H1 (cell line): ENCODE data around the gene GPHA2. TPM values are rescaled to one million over a fixed set of nuclear protein-coding genes. Genes with fewer than 3 reads are reported as not detected.

Experiments
- CTCF ChIA-PET: fragments of 300-600 bp; sonication (Branson Sonifier 250); formaldehyde crosslinking; loops from one replicate; lab custom pipeline; 2021; ENCODE audit not compliant: partially characterized antibody; lab: Charles Lee
- POLR2A ChIA-PET: fragments of 300-600 bp; sonication (Branson Sonifier 250); formaldehyde crosslinking; loops from one replicate; lab custom pipeline; 2021; ENCODE audit warnings: inconsistent platforms; ENCODE audit not compliant: partially characterized antibody; lab: Charles Lee
- DNase-seq, 2 experiments: peaks; one replicate each; pipeline versions ENCODE4 v3.0.0 to v3.0.0-alpha.2; 2010 to 2022; ENCODE audit warnings: low spot score in 2 of 2, low read depth in 1 of 2, mixed read lengths in 1 of 2
- FAIRE-seq: peaks from 2 replicates; lab custom pipeline; 2011; peaks lifted over from hg19 to GRCh38; lab: Jason Lieb, UNC
- H2AFZ ChIP-seq: 2 replicates; pipeline ENCODE4 v1.8.1; 2012; ENCODE audit warnings: low read length, inconsistent platforms
- H2AK5ac ChIP-seq: 2 replicates; pipeline ENCODE4 v1.6.1; 2013; ENCODE audit warnings: low read depth, low read length
- H2BK120ac ChIP-seq: replicated peaks from 2 replicates; pipeline ENCODE3; 2013; ENCODE audit warnings: low read depth, low read length, inconsistent platforms
- H2BK12ac ChIP-seq: 2 replicates; pipeline ENCODE4 v1.6.1; 2013; ENCODE audit warnings: low read depth, low read length
- H2BK15ac ChIP-seq: 2 replicates; pipeline ENCODE4 v1.6.1; 2013; ENCODE audit warnings: low read length
- H2BK20ac ChIP-seq: 2 replicates; pipeline ENCODE4 v1.6.1; 2013; ENCODE audit warnings: low read length
- H2BK5ac ChIP-seq: 2 replicates; pipeline ENCODE4 v1.6.1; 2013; ENCODE audit warnings: low read depth, low read length
- H3K14ac ChIP-seq: 2 replicates; pipeline ENCODE4 v1.6.1; 2013; ENCODE audit warnings: inconsistent platforms; ENCODE audit not compliant: insufficient read length
- H3K18ac ChIP-seq: 2 replicates; pipeline ENCODE4 v1.6.1; 2013; ENCODE audit warnings: low read length; ENCODE audit errors: extremely low read depth
- H3K23ac ChIP-seq: 2 replicates; pipeline ENCODE4 v1.6.1; 2013; ENCODE audit warnings: inconsistent platforms; ENCODE audit not compliant: insufficient read length
- H3K23me2 ChIP-seq: 2 replicates; pipeline ENCODE4 v1.6.1; 2013; ENCODE audit warnings: low read depth, low read length
- H3K27ac ChIP-seq: 2 replicates; pipeline ENCODE4 v1.6.1; 2011; ENCODE audit warnings: low read depth, low read length, inconsistent platforms
- H3K27me3 ChIP-seq, 4 experiments: replicated peaks in 1 of 4; 1 replicate in 1 of 4; 2 replicates in 3 of 4; pipeline versions ENCODE4 v1.6.1 to v1.8.1; 2011 to 2013; ENCODE audit warnings: low read length in 3 of 4, mild to moderate bottlenecking in 3 of 4, inconsistent platforms in 2 of 4, mixed read lengths in 2 of 4, moderate library complexity in 1 of 4; ENCODE audit not compliant: control insufficient read depth in 3 of 4, insufficient read depth in 3 of 4; ENCODE audit errors: extremely low read depth in 1 of 4
- H3K36me3 ChIP-seq, 4 experiments: 2 replicates each; pipeline versions ENCODE4 v1.6.1 to v1.8.1; 2011 to 2013; ENCODE audit warnings: mild to moderate bottlenecking in 4 of 4, low read length in 3 of 4, moderate library complexity in 2 of 4, control low read depth in 1 of 4, inconsistent platforms in 1 of 4; ENCODE audit not compliant: insufficient read depth in 4 of 4, control insufficient read depth in 2 of 4
- H3K4ac ChIP-seq: replicated peaks from 2 replicates; pipeline ENCODE3; 2013; ENCODE audit warnings: low read length, low read depth, mixed read lengths, inconsistent platforms; ENCODE audit not compliant: insufficient read length
- H3K4me1 ChIP-seq, 4 experiments: replicated peaks in 1 of 4; 1 replicate in 1 of 4; 2 replicates in 3 of 4; pipeline versions ENCODE4 v1.6.1 to v1.8.1; 2011 to 2013; ENCODE audit warnings: low read length in 3 of 4, inconsistent platforms in 2 of 4, mixed read lengths in 1 of 4; ENCODE audit not compliant: insufficient read depth in 4 of 4, control insufficient read depth in 3 of 4
- H3K4me2 ChIP-seq, 2 experiments: 2 replicates each; pipeline versions ENCODE4 v1.6.1 to v1.8.1; 2011 to 2013; ENCODE audit warnings: low read depth in 2 of 2, low read length in 2 of 2, control low read depth in 1 of 2, inconsistent platforms in 1 of 2, mild to moderate bottlenecking in 1 of 2; ENCODE audit not compliant: insufficient read depth in 1 of 2
- H3K4me3 ChIP-seq, 4 experiments: fragments of 200-600, 300-600 bp in 1 of 4; sonication (generic), shearing (Covaris generic), sonication (Bioruptor Twin) in 1 of 4; 2 replicates each; pipeline versions ENCODE4 v1.5.1 to v1.8.1; 2011 to 2016; ENCODE audit warnings: low read length in 4 of 4, low read depth in 3 of 4, control low read depth in 2 of 4, inconsistent platforms in 2 of 4, mild to moderate bottlenecking in 2 of 4, mixed read lengths in 1 of 4, moderate library complexity in 1 of 4; ENCODE audit not compliant: insufficient read depth in 2 of 4; ENCODE audit errors: extremely low read depth in 1 of 4
- H3K56ac ChIP-seq: replicated peaks from 2 replicates; pipeline ENCODE3; 2013; ENCODE audit warnings: low read depth, mild to moderate bottlenecking, mixed read lengths, low read length, inconsistent platforms; ENCODE audit not compliant: insufficient read length
- H3K79me1 ChIP-seq: 2 replicates; pipeline ENCODE4 v1.6.1; 2013; ENCODE audit warnings: low read depth, low read length, control low read depth
- H3K79me2 ChIP-seq, 2 experiments: 2 replicates each; pipeline versions ENCODE4 v1.6.1 to v1.8.1; 2012 to 2013; ENCODE audit warnings: low read length in 2 of 2, mild to moderate bottlenecking in 2 of 2, inconsistent platforms in 1 of 2; ENCODE audit not compliant: insufficient read depth in 2 of 2, control insufficient read depth in 1 of 2
- H3K9ac ChIP-seq, 4 experiments: replicated peaks in 1 of 4; 1 replicate in 1 of 4; 2 replicates in 3 of 4; pipeline versions ENCODE4 v1.6.1 to v1.8.1; 2011 to 2013; ENCODE audit warnings: low read depth in 3 of 4, low read length in 3 of 4, control low read depth in 2 of 4, mild to moderate bottlenecking in 2 of 4, moderate library complexity in 2 of 4, inconsistent platforms in 1 of 4; ENCODE audit errors: extremely low read depth in 1 of 4
- H3K9me3 ChIP-seq, 2 experiments: 2 replicates each; pipeline versions ENCODE4 v1.6.1 to v1.8.1; 2012 to 2013; ENCODE audit warnings: mild to moderate bottlenecking in 2 of 2, moderate library complexity in 2 of 2, control low read depth in 1 of 2, inconsistent platforms in 1 of 2, low read depth in 1 of 2, low read length in 1 of 2, mixed read lengths in 1 of 2; ENCODE audit not compliant: insufficient read depth in 2 of 2
- H4K20me1 ChIP-seq, 2 experiments: replicated peaks in 1 of 2; 2 replicates each; pipeline versions ENCODE3 to v1.8.1; 2011 to 2013; ENCODE audit warnings: inconsistent platforms in 2 of 2, low read length in 2 of 2, mild to moderate bottlenecking in 1 of 2; ENCODE audit not compliant: insufficient read depth in 2 of 2, control insufficient read depth in 1 of 2
- H4K5ac ChIP-seq: 2 replicates; pipeline ENCODE4 v1.6.1; 2013; ENCODE audit warnings: low read length, low read depth, mixed read lengths, inconsistent platforms; ENCODE audit not compliant: insufficient read length
- H4K8ac ChIP-seq: 2 replicates; pipeline ENCODE4 v1.8.0; 2013; ENCODE audit warnings: mild to moderate bottlenecking, moderate library complexity, low read length, inconsistent platforms; ENCODE audit not compliant: insufficient read depth; ENCODE audit errors: extremely low read depth
- H4K91ac ChIP-seq: replicated peaks from 2 replicates; pipeline ENCODE3; 2013; ENCODE audit warnings: low read length, mixed read lengths, inconsistent platforms; ENCODE audit not compliant: insufficient read length
- ATF2 ChIP-seq: IDR thresholded peaks from 2 replicates; pipeline ENCODE4 v1.6.1; 2012; ENCODE audit warnings: low read length, inconsistent platforms
- BACH1 ChIP-seq: IDR thresholded peaks from 2 replicates; pipeline ENCODE4 v1.6.1; 2012; ENCODE audit warnings: low read length, improper control_type of control experiment
- CREB1 ChIP-seq: IDR thresholded peaks from 2 replicates; pipeline ENCODE4 v1.6.1; 2012; ENCODE audit warnings: inconsistent platforms
- CTBP2 ChIP-seq: IDR thresholded peaks from 2 replicates; pipeline ENCODE4 v1.7.0; 2011; ENCODE audit warnings: borderline replicate concordance, mild to moderate bottlenecking, moderate library complexity, mixed read lengths, low read length; ENCODE audit not compliant: insufficient read depth, insufficient read length
- MAFK ChIP-seq: IDR thresholded peaks from 2 replicates; pipeline ENCODE4 v1.6.1; 2012; ENCODE audit warnings: low read depth, mild to moderate bottlenecking, improper control_type of control experiment, low read length
- NRF1 ChIP-seq: IDR thresholded peaks from 2 replicates; pipeline ENCODE4 v1.6.1; 2011; ENCODE audit warnings: mild to moderate bottlenecking, low read depth, low read length, improper control_type of control experiment
- POLR2A ChIP-seq, 2 experiments: IDR thresholded peaks; 1 replicate in 1 of 2; 2 replicates in 1 of 2; pipeline ENCODE4 v1.6.1; 2011; ENCODE audit warnings: low read depth in 2 of 2, low read length in 2 of 2, mild to moderate bottlenecking in 2 of 2; ENCODE audit errors: control extremely low read depth in 1 of 2
- SIRT6 ChIP-seq: IDR thresholded peaks from one replicate; pipeline ENCODE4 v1.7.1; 2012; ENCODE audit warnings: low read length, inconsistent platforms
- TCF12 ChIP-seq: IDR thresholded peaks from 2 replicates; pipeline ENCODE4 v1.6.1; 2011; ENCODE audit warnings: low read depth, mild to moderate bottlenecking, low read length
- WGBS, 2 experiments: shearing (Covaris generic) in 1 of 2; methylation state at CpG; one replicate each; pipeline versions ENCODE4 v1.1.6 to v1.1.7; 2013 to 2015; ENCODE audit warnings: low lambda C conversion rate in 2 of 2, mixed read lengths in 2 of 2, inconsistent platforms in 1 of 2, low coverage in 1 of 2, missing lambda C conversion rate in 1 of 2; ENCODE audit not compliant: insufficient replicate concordance in 2 of 2, insufficient coverage in 1 of 2, insufficient read length in 1 of 2; ENCODE audit errors: extremely low coverage in 1 of 2, missing lambda C conversion rate in 1 of 2; 5-methylcytosine and 5-hydroxymethylcytosine counted together
- polyA plus RNA-seq, 7 experiments: library from polyadenylated mRNA; depleted of rRNA in 3 of 7; stranded (reverse) in 5 of 7; unstranded in 2 of 7; fragments of >200 nt in 5 of 7; fragments of 200-250 nt in 2 of 7; gene quantifications; 1 replicate in 5 of 7; 2 replicates in 1 of 7; 4 replicates in 1 of 7; pipeline versions ENCODE4 v1.2.1 to v1.2.3, GENCODE V29; 2011 to 2013; ENCODE audit warnings: missing spikeins in 2 of 7, mixed read lengths in 2 of 7
- total RNA-seq: library from RNA; stranded (reverse); fragmentation: NEBNext Ultra II Directional; extraction: Animal tissue kit (Norgen Biotek cat#: 25700); gene quantifications from 2 replicates; pipeline ENCODE4 v1.2.1, GENCODE V29; 2021

GPHA2 gene
- total and polyA plus RNA-seq, 2 of the 8 experiments (the other 6 are each of a cell fraction or from before 2014, with no cell fraction given): 0.97 to 4.4 TPM

GRCh38 chr11:64923944-64924909 lies 11.5 kb downstream of the GPHA2 start, which contains the start of gene PPP2R5B:
Gene PPP2R5B (plus strand): TSS chr11:64924689. CDS start chr11:64925735, 1,046 bp downstream.
- Histone ChIP-seq H3K36me3 (no peaks in the 10 kb centered on the region; a peak in 1 of 8 replicates), H2BK120ac (no peak within 1 kb of the TSS), H3K9me3 (no peaks in the 10 kb centered on the region), H3K79me1 (no peaks in the 10 kb centered on the region), H2BK5ac (peak within 1 kb of the TSS; percentile 92), H2AK5ac (no peak within 1 kb of the TSS), H4K8ac (peak within 1 kb of the TSS; percentile 82), H4K5ac (peak within 1 kb of the TSS; percentile 20), H3K56ac (peak within 1 kb of the TSS; percentile 46), H4K91ac (peak within 1 kb of the TSS; percentile 58), H2AFZ (peak within 1 kb of the TSS; percentile 98), H3K18ac (peak within 1 kb of the TSS; percentile 32), H4K20me1 (no peaks in the 10 kb centered on the region), H3K9ac (peak within 1 kb of the TSS in 3 of 4 experiments; percentile 21 to 39 (median 25); a peak in 4 of 7 replicates), H2BK12ac (peak within 1 kb of the TSS; percentile 75; the same call in 1 of the 2 replicates), H3K14ac (no peak within 1 kb of the TSS), H3K79me2 (no peaks in the 10 kb centered on the region), H3K27me3 (peaks cover 0 to 6% (median 4%) of the 10 kb centered on the region in 4 experiments; a peak in 4 of 7 replicates), H3K4me2 (peak within 1 kb of the TSS; percentile 71 to 84), H3K4me1 (peaks cover 0 to 7% (median 4%) of the 10 kb centered on the region in 4 experiments; a peak in 5 of 7 replicates), H3K4me3 (peak within 1 kb of the TSS; percentile 39 to 84 (median 55)), H2BK15ac (peak within 1 kb of the TSS; percentile 65; the same call in 1 of the 2 replicates), H3K23me2 (peaks cover 8% of the 10 kb centered on the region; the same call in 1 of the 2 replicates), H3K27ac (peak within 1 kb of the TSS; percentile 71), H2BK20ac (no peak within 1 kb of the TSS), H3K23ac (no peak within 1 kb of the TSS), H3K4ac (peak within 1 kb of the TSS; percentile 22)
- ChIA-PET POLR2A (interaction anchor here (0.8 to 2.0 kb wide), 11 partner anchors 8 to 188 kb away, joined by 3 to 11 read pairs (median 3); partner anchors contain the start of genes BATF2, EHD1, GPHA2 and MEN1), CTCF (interaction anchor here (0.6 to 2.4 kb wide), 6 partner anchors 10 to 77 kb away, joined by 3 to 7 read pairs (median 4); no protein-coding TSS in a partner anchor)
- FAIRE-seq (peak; percentile 98), DNase-seq (peak; percentile 69 to 87)
- WGBS, 2 experiments: 3% methylated on average over 36 of the region's 47 CpGs; no CpG with 5 or more reads in 1 of the 2 experiments
- TF ChIP-seq POLR2A (IDR thresholded peaks at IDR 0.05; ENCODE audit: control extremely low read depth in 1 of 2, low read depth in 2 of 2, low read length in 2 of 2): no peak
- peak; percentile 70; the same call in 1 of the 2 replicates for TF ChIP-seq TCF12
- no peak for TF ChIP-seq NRF1
- peak; percentile 83 for TF ChIP-seq CREB1
- peak; percentile 55 for TF ChIP-seq CTBP2
- no peak for TF ChIP-seq MAFK
- peak; percentile 97 for TF ChIP-seq ATF2
- no peak for TF ChIP-seq BACH1
- TF ChIP-seq SIRT6: no peak
